ENCODE data around the gene ADAM19.

DNA sequence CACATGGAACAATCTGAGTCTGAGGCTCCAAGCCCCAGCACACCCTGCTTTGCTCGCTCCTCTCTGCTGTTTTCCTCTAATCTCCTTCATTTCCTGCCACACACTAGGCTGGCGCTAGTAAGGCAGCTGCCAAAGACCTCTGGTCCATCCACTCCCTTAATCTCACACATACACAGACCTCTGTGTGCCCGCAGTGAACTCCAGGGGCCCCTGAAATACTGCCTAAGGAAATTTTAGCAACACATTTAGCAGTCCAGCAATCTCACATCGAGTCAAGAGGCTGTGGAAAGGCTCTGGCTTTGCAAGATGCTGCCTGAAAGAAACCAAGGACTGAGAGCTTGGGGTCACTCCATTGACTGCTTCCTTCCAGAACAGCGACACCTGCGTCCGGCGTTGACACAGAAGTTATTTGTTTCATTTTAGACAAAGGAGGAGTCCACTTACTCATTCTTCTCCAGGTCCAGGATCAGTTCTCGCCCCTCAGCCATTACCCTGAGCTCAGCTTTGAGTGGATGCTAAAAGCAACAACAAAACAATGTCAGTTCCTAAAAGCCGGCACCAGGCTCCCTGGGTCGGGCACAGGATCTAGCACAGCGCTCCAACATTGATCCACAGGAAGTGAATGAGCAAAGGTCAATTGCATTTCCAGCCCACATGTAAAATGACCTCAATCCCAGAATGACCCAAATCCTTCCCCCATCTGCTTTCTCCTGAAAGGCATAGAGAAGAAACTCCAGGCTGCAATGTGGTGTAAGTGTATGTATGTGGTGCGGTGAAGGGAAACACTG lies 11.5 kb downstream of the ADAM19 start:
- TF ChIP-seq CTCF (IDR thresholded peaks at IDR 0.05) (no peak), POLR2A (IDR thresholded peaks at IDR 0.05) (no peak)

All from Peyer's patch (tissue), 4 donors.